Inferior parietal cortex (tissue), 1 donor: ENCODE measurements around the gene OR5K2.

Source experiments
- DNase-seq: peaks from one replicate; pipeline ENCODE4 v3.0.0-alpha.2; 2016; ENCODE audit errors: extremely low spot score

Gene OR5K2

DNA sequence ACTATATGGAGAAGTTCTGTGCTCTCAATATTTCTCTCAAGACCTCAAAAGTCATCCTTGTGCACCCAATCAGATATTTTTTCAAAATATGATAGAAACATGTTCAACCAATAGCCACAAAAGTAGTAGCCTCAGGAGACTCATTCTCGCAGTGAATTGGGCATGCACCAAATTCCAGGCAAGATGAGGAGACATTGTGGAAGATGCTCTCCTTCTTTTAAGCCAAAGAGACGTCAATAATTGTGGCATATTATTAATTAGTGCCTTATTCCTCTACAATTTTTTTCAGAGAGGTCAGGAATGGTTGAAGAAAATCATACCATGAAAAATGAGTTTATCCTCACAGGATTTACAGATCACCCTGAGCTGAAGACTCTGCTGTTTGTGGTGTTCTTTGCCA is at the start of gene OR5K2:
Gene OR5K2 (plus strand): TSS at position 301 of the 400 bp plus-strand sequence. CDS start 0 bp downstream, at position 301.
- DNase-seq, result no peak

- no peak for DNase-seq
Observed at GRCh38 chr3:98449606-98450193, 47.8 kb upstream of the OR5K2 start.

DNA sequence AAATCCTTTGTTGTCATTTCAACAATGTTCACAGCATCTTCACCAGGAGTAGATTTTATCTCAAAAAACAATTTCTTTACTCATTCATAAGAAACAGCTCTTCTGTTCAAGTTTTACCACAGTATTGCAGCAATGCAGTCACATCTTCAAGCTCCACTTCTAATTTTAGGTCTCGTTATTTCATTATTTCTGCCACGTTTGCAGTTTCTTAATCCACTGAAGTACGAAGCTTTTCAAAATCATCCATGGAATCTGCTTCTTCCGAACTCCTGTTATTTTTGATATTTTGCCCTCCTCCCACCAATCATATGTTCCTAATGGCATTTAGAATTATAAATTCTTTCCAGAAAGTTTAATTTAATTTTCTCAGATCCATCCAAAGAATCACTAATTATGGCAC is 47.1 kb upstream of the OR5K2 start:
- DNase-seq, result no peak

GRCh38 chr3:98453827-98454226 is 43.7 kb upstream of the OR5K2 start:
- DNase-seq, result no peak

- no peak for DNase-seq
Observed at GRCh38 chr3:98454929-98455328, 42.6 kb upstream of the OR5K2 start.

DNA sequence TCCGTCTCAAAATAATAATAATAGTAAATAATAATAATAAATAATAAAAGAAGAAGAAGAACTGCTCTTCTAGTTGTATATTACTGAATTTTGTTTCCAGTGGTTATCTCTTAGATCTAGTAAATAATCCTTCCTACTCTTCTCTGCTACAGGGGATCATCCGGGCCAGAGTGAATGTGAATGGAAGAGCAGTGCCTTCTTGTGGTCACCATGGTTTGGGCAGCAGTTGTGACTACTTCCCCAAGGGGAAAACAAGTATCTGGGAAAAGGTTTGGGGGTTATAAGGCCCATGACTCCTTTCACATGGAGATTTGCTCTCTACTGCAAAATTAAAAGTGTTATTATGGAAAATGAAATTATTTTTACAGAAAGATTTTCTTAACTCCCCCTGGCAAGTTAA is 39.9 kb upstream of the OR5K2 start:
- DNase-seq, result no peak

- no peak for DNase-seq
Observed at GRCh38 chr3:98460220-98460619, 37.3 kb upstream of the OR5K2 start.

DNA sequence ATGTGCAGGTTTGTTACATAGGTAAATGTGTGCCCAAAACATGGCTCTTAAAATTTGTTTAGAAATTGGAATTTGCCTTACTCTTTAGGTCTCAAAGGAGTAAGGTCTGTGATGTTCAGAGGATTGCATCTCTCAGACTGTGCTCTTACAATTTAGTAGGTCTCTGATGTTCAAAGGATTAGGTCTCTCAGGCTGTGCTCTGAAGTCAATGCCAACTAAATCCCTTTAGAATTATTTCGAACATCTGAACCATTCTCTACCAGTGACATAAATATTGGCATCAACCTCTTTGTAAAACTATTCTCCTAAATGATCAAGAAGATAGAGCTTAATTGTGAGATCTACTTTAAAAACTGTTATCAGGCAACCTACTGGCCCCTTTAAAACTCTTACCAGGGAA is 34.6 kb upstream of the OR5K2 start, which contains the start of gene OR5K1:
Gene OR5K1 (plus strand): TSS at position 301 of the 400 bp plus-strand sequence. CDS start 6,376 bp downstream, outside the sequence.
- no peak for DNase-seq

DNA sequence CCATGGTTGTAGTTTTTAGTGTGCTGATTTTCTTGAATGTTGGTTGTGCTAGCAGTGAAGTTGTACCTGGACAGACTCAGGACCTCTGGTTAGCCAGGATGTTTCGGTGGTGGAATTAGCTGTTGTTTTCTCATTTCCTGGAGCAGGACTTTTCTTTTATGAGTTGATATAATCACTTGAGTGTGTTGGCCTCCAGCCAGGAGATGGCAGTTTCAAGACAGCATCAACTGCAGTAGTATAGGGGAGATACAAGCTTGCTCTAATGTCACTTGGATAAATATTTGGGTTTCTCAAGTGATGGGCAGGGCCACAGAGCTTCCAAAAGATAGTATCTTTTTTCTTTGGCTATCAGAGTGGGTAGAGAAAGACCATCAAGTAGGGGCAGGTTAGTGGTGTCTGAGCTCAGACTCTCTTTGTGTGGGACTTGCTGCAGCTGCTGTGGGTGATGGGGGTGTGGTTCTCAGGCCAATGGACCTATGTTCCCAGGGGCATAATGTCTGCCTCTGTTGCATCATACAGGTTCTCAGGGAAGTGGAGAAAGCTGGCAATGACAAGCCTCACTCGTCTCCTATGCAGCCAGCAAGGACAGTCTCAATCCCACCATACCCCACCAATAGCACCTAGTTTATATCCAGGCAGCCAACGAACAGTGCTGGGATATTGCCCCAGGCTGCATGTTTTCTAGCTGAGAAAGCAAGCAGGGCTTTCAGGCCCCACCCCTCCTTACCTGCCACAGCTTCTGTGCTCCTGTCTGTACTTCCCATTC is 14.6 kb upstream of the OR5K2 start:
- DNase-seq, result no peak

DNA sequence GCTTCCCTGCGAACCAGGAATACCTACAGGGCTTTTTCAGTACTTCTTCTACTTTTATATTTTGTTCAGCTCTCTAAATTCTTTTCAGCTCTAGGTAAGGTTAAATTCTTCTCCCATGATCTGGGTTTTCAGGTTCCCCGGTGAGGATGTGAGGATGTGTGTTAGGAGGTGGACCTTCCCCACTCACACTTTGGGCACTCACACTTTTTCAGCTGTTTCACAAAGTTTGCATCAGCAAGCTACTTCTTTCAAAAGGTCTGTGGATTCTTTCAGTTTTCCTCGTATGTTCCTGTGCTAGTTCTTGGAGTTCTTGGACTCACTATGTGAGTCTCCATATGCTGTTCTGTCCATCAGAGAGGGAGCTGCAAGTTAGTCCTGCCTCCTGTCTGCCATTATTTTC is 13.9 kb upstream of the OR5K2 start:
- DNase-seq, result no peak

- no peak for DNase-seq
Observed at GRCh38 chr3:98500019-98500418, 2.5 kb downstream of the OR5K2 start.

GRCh38 chr3:98501270-98501669 is 3.8 kb downstream of the OR5K2 start:
- no peak for DNase-seq

- no peak for DNase-seq
Observed at GRCh38 chr3:98501863-98502576, 4.5 kb downstream of the OR5K2 start.

DNA sequence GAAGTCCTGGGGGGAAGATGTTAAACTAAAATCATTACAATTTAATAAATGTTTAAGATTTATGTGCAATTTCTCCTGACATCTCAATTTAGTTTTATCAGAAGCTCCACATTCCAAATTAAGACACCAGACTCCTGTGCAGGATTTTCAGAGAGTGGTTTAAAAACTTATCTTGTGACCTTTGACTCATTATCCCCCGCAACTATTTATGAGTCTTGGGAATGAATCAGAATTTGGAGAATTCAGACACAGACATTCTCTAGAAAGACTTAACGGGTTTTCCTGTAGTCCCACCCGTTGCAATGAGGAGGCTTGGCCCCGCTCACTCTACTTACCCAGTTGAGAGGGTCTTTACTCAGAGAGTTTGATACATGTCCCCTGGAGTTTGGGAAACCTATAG is 7.1 kb downstream of the OR5K2 start:
- no peak for DNase-seq

DNA sequence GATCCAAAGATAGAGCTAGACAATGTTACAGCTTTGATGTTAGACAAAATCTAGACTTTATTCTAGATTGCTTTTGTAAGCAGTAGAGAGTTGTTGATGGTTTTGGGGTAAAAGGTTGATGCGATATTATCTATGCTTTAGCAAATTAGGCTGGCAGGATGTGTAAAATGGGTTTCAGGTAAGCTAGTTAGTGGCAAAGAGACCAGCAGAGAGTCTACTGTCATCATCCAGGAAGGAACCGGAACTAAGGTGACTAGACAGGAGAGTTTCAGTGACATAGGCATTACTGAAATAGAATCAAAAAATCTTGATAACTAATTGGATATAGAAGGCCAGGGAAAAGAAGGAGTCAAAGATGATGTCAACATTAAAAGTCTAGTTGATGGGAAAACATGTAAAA is 11.1 kb downstream of the OR5K2 start:
- DNase-seq, result no peak

GRCh38 chr3:98512576-98512975 is 15.1 kb downstream of the OR5K2 start:
- no peak for DNase-seq

- DNase-seq, result no peak
Observed at GRCh38 chr3:98513091-98513511, 15.6 kb downstream of the OR5K2 start.

DNA sequence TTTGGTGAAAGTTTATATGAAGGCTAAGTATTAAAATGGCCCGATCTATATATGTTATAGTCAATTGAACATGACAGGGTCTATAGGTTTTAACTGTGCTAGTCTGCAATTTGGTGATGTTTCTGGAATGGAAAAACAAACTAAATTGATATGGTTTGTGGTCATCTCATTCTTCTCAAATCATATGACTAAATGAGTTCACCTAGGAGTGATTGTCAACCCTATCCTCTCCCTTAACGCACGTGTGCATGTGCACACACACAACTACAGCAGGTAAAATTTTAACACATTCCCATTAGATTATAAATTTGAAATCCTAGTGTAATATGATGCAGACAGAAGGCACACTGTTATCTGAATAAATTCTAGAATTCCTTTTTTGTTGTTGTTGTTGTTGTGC is 16.3 kb downstream of the OR5K2 start:
- DNase-seq, result no peak

- DNase-seq, result no peak
Observed at GRCh38 chr3:98514948-98515347, 17.5 kb downstream of the OR5K2 start.

- DNase-seq, result peak; percentile 84
Observed at GRCh38 chr3:98518816-98519215, 21.3 kb downstream of the OR5K2 start.

DNA sequence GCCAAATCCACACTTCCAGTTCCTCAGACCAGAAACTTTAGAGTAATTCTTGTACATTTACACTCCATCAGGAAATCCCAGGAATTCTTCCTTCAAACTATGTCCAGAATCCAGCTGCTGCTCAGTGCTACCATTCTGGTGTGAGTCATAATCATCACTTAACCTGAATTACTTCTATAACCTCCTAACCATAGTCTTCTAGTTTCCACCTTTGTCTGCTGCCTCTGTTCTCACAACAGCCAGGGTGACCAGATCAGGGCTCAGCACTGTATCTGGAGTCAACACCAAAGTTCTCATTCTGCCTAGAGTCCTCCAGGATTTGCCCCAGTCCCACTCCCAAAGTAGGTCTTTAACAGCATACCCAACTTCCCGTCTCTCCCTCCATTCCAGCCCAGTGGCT is 21.9 kb downstream of the OR5K2 start:
- DNase-seq, result no peak

DNA sequence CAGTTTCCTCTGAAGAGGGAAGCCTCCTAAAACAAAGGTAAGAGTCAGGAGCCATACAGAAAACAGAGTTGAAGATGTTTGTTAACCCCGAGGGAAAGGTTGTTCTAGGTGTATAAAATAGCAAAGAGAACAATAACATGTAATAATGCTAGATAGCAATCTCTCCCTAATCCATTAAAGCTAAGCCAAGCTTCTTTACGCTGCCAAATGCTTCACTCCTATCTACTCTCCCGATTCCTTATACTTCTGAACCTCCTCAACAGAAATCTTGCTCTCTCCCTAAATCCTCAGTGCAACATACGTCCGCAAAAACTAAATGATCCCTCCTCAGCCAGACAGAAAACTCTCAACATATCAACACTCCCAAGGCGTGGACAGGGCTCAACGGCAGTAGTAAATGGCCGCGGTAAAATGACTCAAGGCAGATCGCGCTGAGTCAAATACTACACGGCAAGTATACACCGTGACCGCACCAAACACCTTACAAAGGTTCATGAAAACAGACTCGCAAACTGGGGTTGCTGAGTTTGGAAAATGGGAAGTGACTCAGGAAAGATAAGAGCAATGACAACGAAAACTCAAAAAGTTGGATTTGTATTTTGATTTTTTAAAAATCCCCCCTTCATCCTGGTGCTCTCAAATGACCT is 24.5 kb downstream of the OR5K2 start:
- DNase-seq, result peak; percentile 62
